Ovary (tissue), 9 donors: ENCODE measurements around the gene KCTD12. TPM values are rescaled to one million over a fixed set of nuclear protein-coding genes. Genes with fewer than 3 reads are reported as not detected.

Experiments used
- DNase-seq, 5 donors: peaks; one replicate each; pipeline ENCODE4 v3.0.0-alpha.2; 2019 to 2020
- H3K27ac ChIP-seq, 2 donors: fragments of 200-600 bp; one replicate each; pipeline versions ENCODE4 v1.5.1 to v1.8.0; 2019 to 2022
- H3K27me3 ChIP-seq: fragments of 200-600 bp; one replicate; pipeline ENCODE4 v1.8.0; 2022
- H3K36me3 ChIP-seq: fragments of 200-600 bp; sonication (generic); one replicate; pipeline ENCODE4 v1.5.1; 2019
- H3K4me1 ChIP-seq: one replicate; pipeline ENCODE4 v1.8.1; 2013; ENCODE audit warnings: mild to moderate bottlenecking, moderate library complexity; ENCODE audit not compliant: insufficient read depth
- H3K4me3 ChIP-seq: fragments of 200-600 bp; sonication (generic); one replicate; pipeline ENCODE4 v1.5.1; 2017
- H3K9me3 ChIP-seq, 2 donors: fragments of 200-600 bp in 1 of 2; sonication (generic) in 1 of 2; one replicate each; pipeline versions ENCODE4 v1.5.1 to v1.8.1; 2013 to 2019; ENCODE audit warnings: mild to moderate bottlenecking in 1 of 2, moderate library complexity in 1 of 2
- EP300 ChIP-seq: sonication (generic); formaldehyde crosslinking; IDR thresholded peaks from one replicate; pipeline ENCODE4 v1.6.1; 2017; ENCODE audit warnings: antibody characterized with exemption
- POLR2A ChIP-seq: fragments of 450-650 bp; IDR thresholded peaks from one replicate; pipeline ENCODE4 v1.6.1; 2017; ENCODE audit warnings: antibody characterized with exemption, mild to moderate bottlenecking, moderate library complexity
- WGBS, 3 donors: extraction: QIAGEN DNeasy Blood & Tissue Kit in 1 of 3; methylation state at CpG; one replicate each; pipeline versions ENCODE4 v1.1.5 to v1.1.7; 2013 to 2017; 5-methylcytosine and 5-hydroxymethylcytosine counted together
- intact Hi-C, 4 donors: fragments of 100-400 bp; cut with DNase I; formaldehyde crosslinking; loops; one replicate each; pipeline versions ENCODE4 v1.11.0 to v1.15.1; 2022 to 2023
- polyA plus RNA-seq, 2 donors: library from polyadenylated mRNA; stranded (reverse); fragments of 200-250 nt in 1 of 2; fragments of 350-450 nt in 1 of 2; fragmentation: Illumina TruSeq in 1 of 2; extraction: RNeasy Lipid Tissue Mini Kit (QIAGEN cat#74804) in 1 of 2; gene quantifications; one replicate each; pipeline ENCODE4 v1.2.3, GENCODE V29; 2013 to 2014
- total RNA-seq, 7 donors: library from RNA; depleted of rRNA in 2 of 7; stranded (reverse); fragments of >200 nt in 2 of 7; fragmentation: NEBNext Ultra II Directional in 3 of 7; extraction: Animal tissue kit (Norgen Biotek cat#: 25700) in 3 of 7; gene quantifications; one replicate each; pipeline versions ENCODE4 v1.1.0 to v1.2.4, GENCODE V29; 2016 to 2023
- TF ChIP-seq, protein P1 (sequence below), 3 donors: fragments of 450-650 bp in 2 of 3; fragments of 200-600 bp in 1 of 3; IDR thresholded peaks; one replicate each; pipeline versions ENCODE4 v1.5.1 to v1.8.0; 2016 to 2022; ENCODE audit warnings: antibody characterized with exemption in 3 of 3, mild to moderate bottlenecking in 1 of 3
- donor health status: DM: no; HTN: no; CAD: no; lungs with moderate emphysema.
- donor health status: DM: no; HTN: no; CAD: no.
- donor health status: Bipolar disorder and iron deficiency.
- donor health status: DM: yes; HTN: yes; CAD: no.
- donor health status: DM: no; HTN: no; CAD: no.
- donor health status: DM: yes; HTN: yes; CAD: no.

KCTD12 gene
- total and polyA plus RNA-seq, 9 donors, result 44.1 to 91.8 (median 73.9) TPM

- Histone ChIP-seq H3K27me3 (no peaks in the 10 kb centered on the region), H3K36me3 (no peaks in the 10 kb centered on the region), H3K27ac (no peak overlapping the region), H3K4me1 (no peaks in the 10 kb centered on the region), H3K4me3 (no peak overlapping the region), H3K9me3 (no peaks in the 10 kb centered on the region)
- TF ChIP-seq, protein P1, sequence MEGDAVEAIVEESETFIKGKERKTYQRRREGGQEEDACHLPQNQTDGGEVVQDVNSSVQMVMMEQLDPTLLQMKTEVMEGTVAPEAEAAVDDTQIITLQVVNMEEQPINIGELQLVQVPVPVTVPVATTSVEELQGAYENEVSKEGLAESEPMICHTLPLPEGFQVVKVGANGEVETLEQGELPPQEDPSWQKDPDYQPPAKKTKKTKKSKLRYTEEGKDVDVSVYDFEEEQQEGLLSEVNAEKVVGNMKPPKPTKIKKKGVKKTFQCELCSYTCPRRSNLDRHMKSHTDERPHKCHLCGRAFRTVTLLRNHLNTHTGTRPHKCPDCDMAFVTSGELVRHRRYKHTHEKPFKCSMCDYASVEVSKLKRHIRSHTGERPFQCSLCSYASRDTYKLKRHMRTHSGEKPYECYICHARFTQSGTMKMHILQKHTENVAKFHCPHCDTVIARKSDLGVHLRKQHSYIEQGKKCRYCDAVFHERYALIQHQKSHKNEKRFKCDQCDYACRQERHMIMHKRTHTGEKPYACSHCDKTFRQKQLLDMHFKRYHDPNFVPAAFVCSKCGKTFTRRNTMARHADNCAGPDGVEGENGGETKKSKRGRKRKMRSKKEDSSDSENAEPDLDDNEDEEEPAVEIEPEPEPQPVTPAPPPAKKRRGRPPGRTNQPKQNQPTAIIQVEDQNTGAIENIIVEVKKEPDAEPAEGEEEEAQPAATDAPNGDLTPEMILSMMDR (IDR thresholded peaks at IDR 0.05), result no peak
- TF ChIP-seq EP300 (no peak), POLR2A (no peak)
- DNase-seq, result no peak
- intact Hi-C loops, result no loop called here
Measured at GRCh38 chr13:76868371-76868770, 17.8 kb downstream of the KCTD12 start.

- TF ChIP-seq EP300, result no peak
- TF ChIP-seq, protein P1 (IDR thresholded peaks at IDR 0.05), result no peak
- Histone ChIP-seq H3K9me3 (no peaks in the 10 kb centered on the region), H3K27me3 (no peaks in the 10 kb centered on the region), H3K4me1 (no peaks in the 10 kb centered on the region), H3K27ac (no peak overlapping the region), H3K4me3 (no peak overlapping the region), H3K36me3 (no peaks in the 10 kb centered on the region)
- intact Hi-C loops, result no loop called here
- 79 to 88% (median 81%) methylated on average over 1 of the region's 1 CpG for WGBS, 3 donors
- DNase-seq, result no peak
Measured at GRCh38 chr13:76865996-76866503, 20.2 kb downstream of the KCTD12 start.

GRCh38 chr13:76865109-76865508 is 21.1 kb downstream of the KCTD12 start:
- Histone ChIP-seq H3K27ac (no peak overlapping the region), H3K27me3 (no peaks in the 10 kb centered on the region), H3K36me3 (no peaks in the 10 kb centered on the region), H3K4me3 (no peak overlapping the region), H3K4me1 (no peaks in the 10 kb centered on the region), H3K9me3 (no peaks in the 10 kb centered on the region)
- WGBS, 3 donors, result 86 to 95% (median 88%) methylated on average over 4 of the region's 4 CpGs
- DNase-seq, result no peak
- no peak for TF ChIP-seq POLR2A
- TF ChIP-seq EP300, result no peak
- TF ChIP-seq, protein P1 (IDR thresholded peaks at IDR 0.05), result no peak
- intact Hi-C loops, result no loop called here

GRCh38 chr13:76864259-76864658 is 21.9 kb downstream of the KCTD12 start:
- H3K27me3 ChIP-seq, result no peaks in the 10 kb centered on the region
- H3K4me3 ChIP-seq, result no peak overlapping the region
- DNase-seq, result no peak
- intact Hi-C loops, result no loop called here
- H3K36me3 ChIP-seq, result no peaks in the 10 kb centered on the region
- no peaks in the 10 kb centered on the region for H3K9me3 ChIP-seq
- H3K4me1 ChIP-seq, result no peaks in the 10 kb centered on the region
- no peak overlapping the region for H3K27ac ChIP-seq
- no peak for TF ChIP-seq POLR2A
- no peak for TF ChIP-seq EP300
- TF ChIP-seq, protein P1 (IDR thresholded peaks at IDR 0.05), result no peak

DNA sequence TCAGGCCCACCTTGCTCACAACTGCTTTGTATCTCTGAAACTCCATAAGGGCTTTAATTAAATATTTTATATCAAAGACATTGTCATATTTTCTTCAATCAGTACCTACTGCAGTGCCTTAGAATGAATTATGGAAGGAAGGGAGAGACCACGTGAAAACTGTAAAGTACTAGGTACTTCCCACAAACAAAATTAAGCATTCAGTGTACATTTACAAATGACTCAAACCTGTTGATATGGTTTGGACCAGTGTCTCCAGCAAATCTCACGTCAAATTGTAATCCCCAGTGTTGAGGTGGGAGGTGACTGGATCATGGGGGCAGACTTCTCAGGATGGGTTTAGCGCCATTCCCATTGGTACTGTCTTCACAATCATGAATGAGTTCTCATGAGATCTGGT is 23.2 kb downstream of the KCTD12 start:
- H3K36me3 ChIP-seq, result no peaks in the 10 kb centered on the region
- no peak overlapping the region for H3K4me3 ChIP-seq
- no peaks in the 10 kb centered on the region for H3K27me3 ChIP-seq
- no peaks in the 10 kb centered on the region for H3K4me1 ChIP-seq
- 93 to 98% (median 96%) methylated on average over 3 of the region's 3 CpGs for WGBS, 3 donors
- H3K27ac ChIP-seq, result no peak overlapping the region
- intact Hi-C loops, result no loop called here
- no peaks in the 10 kb centered on the region for H3K9me3 ChIP-seq
- TF ChIP-seq, protein P1 (IDR thresholded peaks at IDR 0.05), result no peak
- no peak for TF ChIP-seq POLR2A
- no peak for TF ChIP-seq EP300
- DNase-seq, result no peak
